C4-2B (cell line): ENCODE results near the gene CEACAM5.
"Not testable (repeated sequence)": the region's sequence is repeated elsewhere in the genome, so short reads cannot be mapped to it uniquely, and the experiment has no call there.

Experiments
- H3K27ac ChIP-seq: fragments of 450-650 bp; 2 replicates; pipeline ENCODE4 v1.5.1; 2017
- ZFX ChIP-seq: fragments of 450-650 bp; IDR thresholded peaks from 2 replicates; pipeline ENCODE4 v1.6.1; 2017
- TF ChIP-seq, protein P1 (sequence below): fragments of 450-650 bp; conservative IDR thresholded peaks from 2 replicates; pipeline ENCODE4 v1.5.1; 2017; ENCODE audit warnings: mild to moderate bottlenecking

CEACAM5 gene

DNA sequence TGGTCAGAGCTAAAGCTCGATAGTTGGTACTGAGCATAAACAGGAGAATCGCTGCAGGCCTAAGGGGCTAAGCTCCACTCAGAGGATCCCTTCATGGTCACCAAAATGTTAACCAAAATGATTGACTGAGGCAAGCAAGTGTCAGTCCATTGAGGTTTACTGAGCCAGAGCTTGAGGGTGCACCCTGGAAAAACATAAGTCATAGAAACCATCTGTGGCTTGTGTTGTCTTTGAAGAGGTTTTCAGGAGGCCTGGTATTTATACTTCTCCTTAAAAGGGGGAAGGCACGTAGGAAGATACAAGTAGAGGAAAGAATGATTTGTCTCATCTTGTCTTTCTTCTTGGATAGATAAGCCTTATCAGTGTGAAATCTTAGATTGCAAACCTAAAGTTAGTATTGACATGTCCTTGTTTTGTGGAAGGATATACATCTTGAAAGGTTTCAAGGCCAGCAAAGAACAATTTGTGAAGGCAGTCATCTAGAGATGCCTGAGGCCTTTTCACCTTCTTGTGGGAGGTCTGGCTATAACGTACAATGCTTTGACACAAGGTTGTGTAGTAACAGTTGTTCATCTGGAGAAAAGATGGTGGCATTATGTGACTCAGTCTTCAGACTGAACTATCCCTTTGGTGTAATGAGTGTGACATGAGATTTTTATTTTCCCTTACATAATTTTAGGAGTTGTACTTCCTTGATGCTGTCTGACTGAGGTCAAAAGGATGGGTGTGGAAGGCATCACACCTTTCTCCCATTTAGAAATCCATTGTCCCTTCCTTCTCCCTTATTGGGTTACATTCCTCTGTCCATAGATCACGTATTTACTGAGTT is 32.2 kb downstream of the CEACAM5 start:
- H3K27ac ChIP-seq: no peak overlapping the region
- no peak for TF ChIP-seq ZFX
- TF ChIP-seq, protein P1, sequence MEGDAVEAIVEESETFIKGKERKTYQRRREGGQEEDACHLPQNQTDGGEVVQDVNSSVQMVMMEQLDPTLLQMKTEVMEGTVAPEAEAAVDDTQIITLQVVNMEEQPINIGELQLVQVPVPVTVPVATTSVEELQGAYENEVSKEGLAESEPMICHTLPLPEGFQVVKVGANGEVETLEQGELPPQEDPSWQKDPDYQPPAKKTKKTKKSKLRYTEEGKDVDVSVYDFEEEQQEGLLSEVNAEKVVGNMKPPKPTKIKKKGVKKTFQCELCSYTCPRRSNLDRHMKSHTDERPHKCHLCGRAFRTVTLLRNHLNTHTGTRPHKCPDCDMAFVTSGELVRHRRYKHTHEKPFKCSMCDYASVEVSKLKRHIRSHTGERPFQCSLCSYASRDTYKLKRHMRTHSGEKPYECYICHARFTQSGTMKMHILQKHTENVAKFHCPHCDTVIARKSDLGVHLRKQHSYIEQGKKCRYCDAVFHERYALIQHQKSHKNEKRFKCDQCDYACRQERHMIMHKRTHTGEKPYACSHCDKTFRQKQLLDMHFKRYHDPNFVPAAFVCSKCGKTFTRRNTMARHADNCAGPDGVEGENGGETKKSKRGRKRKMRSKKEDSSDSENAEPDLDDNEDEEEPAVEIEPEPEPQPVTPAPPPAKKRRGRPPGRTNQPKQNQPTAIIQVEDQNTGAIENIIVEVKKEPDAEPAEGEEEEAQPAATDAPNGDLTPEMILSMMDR: no peak

DNA sequence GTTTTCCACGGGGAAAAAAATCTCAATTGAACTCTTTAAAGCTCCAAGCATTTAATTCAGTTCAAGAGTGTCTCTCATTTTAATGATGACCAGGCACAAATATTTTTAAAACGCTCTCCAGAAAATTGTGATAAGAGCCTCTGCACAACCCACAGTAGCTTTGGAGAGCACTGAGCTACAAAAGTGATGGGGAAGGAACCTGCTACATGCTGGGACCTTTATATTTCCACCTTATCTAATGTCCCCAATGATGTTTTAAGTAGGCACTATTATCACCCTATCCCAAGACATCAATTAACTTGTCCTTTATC is 32.8 kb downstream of the CEACAM5 start:
- TF ChIP-seq, protein P1: no peak
- TF ChIP-seq ZFX: no peak

GRCh38 chr19:41744850-41745249 is 36.4 kb downstream of the CEACAM5 start:
- TF ChIP-seq, protein P1: no peak
- no peak for TF ChIP-seq ZFX
- no peak overlapping the region for H3K27ac ChIP-seq

More for the DNA sequence above, 32.8 kb downstream of the CEACAM5 start:
- H3K27ac ChIP-seq: no peak overlapping the region

DNA sequence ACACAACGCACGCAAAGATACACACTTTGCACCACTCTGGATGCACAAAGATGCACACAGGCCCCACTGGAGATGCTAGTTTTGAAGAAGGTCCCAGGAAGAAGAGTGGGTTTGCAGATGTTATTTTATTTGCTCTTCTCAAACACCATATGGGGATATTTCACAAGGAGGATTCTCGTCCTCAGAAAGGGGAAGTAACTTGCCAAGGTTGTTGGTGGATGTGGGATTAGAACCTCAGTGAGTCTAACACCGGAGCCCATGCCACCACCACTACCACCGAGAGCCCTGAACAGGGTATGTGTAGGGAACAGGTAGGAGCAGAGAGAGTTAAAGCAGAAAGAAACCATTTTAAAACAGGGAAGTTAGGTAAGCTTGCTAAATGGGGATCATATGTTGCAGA is 37.3 kb downstream of the CEACAM5 start:
- H3K27ac ChIP-seq: no peak overlapping the region
- TF ChIP-seq, protein P1: no peak
- no peak for TF ChIP-seq ZFX

DNA sequence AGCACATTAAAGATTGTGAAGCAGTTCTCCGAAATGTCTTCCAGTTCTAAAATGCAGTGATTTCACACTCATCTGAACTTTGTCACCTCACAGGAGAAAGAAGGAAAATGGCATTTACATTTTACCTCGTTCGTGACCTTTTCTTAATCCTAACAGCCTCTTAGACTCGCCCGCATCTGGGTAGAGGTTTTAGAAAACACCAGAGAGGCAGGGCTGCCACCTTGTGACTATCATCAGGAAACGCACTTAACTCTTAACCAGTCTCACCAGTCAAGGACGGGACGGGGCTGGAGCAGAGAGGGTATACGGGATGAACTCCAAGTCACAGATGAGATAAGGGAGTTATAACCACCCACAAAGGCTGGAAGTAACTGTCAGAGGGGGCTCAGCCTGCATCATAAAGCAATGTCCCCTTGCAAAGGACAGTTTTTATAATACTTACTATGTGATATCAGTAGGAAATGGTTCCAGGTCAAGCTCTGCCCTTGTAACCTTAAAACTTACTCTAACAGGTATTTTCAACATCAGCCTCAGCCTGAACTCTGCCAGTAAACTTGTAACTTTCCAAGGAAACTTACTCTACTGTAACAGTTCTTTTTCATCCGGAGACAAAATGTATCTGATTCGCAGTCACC is 38.3 kb downstream of the CEACAM5 start:
- no peak for TF ChIP-seq ZFX
- TF ChIP-seq, protein P1: peak; percentile 62
- H3K27ac ChIP-seq: no peak overlapping the region

- H3K27ac ChIP-seq: no peak overlapping the region
- TF ChIP-seq, protein P1: no peak
- TF ChIP-seq ZFX: no peak
These were observed 39.6 kb downstream of the CEACAM5 start for GRCh38 chr19:41748012-41748411.

- H3K27ac ChIP-seq: not testable (repeated sequence)
These were observed 42.1 kb downstream of the CEACAM5 start for GRCh38 chr19:41750248-41751134.
